Germinal center (tissue), 1 donor: Measurements from ENCODE around the gene LBX1.

Source experiments
- DNase-seq: peaks from one replicate; pipeline ENCODE4 v3.0.0; 2012; ENCODE audit warnings: mixed read lengths, low spot score

Gene LBX1

GRCh38 chr10:101244321-101245050 is 15.2 kb upstream of the LBX1 start:
- no peak for DNase-seq

DNA sequence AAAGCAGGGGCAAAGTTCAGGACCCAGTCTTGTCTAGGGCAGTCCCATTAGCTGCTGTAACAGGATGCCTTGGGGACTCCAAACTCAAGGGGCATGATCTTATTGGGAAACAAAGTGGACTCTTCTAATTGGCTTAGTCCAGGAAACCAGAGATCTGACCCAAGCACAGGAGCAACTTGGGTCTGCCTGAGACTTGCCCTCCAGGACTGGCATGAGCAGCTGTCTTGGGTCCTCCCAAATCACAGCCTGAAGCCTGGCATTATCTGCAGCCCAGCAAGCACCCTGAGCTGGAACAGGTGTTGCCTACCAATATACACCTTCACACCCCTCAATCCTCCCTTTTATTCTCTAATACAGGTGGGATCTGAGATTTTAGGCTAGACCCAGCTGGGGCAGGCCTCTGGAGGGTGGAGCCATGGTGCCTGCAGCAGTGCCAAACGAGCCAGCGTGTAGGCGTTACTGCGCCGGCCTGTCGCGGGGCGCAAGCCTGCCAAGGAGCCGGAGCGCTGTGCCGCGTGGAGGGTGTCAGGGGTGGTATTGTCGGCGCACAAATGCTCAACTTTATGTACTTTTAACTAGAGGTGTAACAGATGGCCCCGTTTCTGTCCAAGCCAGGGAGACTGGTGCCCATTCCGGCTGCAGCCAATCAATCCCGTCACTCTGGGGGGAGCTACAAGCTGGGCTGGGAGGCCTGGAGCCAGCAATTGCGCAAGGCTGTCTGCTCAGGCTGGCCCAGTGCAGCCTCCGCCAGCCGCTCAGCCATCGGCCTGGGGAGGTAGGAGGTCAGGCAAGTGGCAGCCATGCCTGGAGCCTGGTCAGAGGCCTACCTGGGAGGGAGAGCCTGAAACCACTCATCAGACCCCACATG is 12.8 kb upstream of the LBX1 start:
- DNase-seq = no peak

GRCh38 chr10:101238732-101239105 is 9.5 kb upstream of the LBX1 start:
- DNase-seq = no peak

DNA sequence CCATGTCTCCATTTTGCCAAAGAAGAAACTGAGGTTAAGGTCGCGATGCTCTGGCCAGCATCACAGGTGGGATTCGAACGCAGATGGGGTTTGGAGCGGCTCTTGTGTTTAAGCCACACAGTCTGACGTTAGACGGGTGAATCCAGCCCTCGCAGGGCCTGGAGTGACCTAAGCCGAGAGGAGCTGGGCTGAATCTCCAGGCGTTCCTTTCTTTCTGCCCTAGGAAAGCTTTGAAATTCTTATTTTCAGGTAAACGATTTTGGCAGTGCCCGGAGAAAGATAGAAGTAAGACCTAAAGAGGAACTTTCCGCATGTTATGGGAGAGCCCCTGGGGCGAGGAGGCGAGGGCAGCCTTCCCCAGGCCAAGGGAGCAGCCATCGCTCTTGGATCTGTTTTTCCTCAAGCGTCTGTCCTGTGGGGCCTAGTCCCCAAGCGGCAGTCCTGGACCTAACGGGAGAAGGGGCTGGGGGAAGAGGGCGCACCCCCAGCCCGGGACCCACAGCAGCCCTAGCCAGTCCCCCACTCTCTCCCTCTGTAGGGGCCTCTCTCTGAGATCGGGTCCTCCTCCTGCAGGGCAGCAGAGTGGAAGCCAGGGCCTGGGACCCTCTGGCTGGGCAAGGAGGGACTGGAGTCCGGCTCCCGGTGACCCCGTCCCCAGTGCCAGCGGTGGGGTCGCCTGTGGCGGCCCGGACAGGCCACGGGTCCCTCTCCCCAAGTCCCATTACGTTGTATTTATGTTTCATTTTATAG is 8.9 kb upstream of the LBX1 start:
- no peak for DNase-seq

DNA sequence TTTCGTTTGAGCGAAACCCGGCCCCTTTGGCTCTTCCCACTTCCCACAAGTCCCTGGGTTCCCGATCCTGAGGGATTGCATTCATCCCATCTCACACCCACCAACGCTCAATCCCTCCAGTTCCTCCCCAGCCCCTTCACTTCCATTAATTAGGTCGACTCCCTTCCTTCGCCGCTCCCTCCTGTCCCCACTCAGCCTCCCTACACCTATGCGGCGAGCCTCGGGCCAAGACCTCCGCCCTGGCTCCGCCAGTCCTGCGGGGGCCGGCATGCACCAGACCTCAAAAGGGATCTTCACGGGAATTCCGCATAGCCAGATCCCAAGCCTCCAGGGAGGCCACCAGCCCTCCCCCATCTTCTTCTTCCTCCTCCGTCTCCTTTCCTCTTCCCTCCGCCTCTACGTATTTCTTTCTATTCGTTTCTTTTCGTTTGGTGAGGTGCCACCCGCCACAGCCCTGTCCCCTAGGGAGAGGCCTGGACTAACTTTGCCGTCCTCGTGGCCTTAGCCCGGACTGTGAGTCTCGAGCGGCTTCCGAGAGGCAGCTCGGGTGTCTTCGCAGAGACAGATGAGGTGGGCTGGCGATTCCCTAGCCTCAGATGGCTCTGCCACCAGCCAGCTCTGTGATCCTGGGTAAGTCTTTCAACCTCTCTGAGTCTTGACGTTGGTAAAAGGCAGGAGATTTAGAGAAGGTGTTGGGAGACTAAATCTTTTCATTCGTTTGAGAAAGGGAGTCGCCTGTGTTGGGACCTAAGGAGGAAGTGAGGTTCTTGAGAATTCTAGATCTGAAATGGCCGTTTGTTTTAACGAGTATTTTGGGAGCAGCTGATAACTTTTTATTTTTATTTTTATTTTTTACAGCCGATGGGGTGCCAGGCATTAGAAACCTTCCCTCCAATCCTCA is 8.1 kb upstream of the LBX1 start:
- no peak for DNase-seq

GRCh38 chr10:101236376-101237080 is 7.3 kb upstream of the LBX1 start:
- no peak for DNase-seq

DNA sequence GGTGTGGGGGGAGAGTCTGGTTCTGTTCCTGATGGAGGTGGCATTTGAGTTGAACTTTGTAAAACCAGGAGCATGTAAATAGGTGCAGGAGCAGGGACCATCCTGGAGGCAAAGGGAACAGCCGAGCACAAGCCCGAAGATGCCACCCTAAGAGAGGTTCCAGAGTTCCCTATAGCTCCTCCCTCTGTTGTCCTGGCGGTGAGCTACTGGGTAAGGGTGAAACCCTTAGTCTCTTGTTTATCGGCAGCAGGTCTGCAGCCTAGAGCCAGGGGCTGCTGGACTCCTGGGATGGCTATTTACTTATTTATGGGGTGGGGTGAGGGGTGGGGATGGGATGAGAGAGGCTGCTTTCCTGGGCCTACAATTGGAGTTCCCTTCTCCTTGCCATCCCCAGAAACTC is 6.5 kb upstream of the LBX1 start:
- no peak for DNase-seq

DNA sequence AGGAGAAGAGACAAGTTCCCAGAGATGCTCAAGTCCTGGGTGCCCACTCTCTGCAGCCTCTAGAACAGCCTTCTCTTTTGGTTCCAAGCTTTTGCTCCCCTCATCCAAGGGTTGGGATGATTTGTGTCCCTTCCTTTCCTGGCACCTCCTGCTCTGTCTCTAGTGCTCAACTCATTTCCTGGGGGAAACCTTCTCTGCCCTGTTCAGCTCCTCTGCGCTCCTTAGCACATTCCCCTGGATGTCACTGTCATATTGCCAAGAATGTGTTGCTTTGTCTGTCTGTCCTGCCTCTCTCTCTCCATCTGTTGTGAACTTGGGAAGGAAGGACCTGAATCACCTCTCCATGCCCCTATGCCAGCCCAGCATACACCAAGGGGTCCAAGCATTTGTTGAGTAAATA is 5.1 kb upstream of the LBX1 start:
- no peak for DNase-seq

DNA sequence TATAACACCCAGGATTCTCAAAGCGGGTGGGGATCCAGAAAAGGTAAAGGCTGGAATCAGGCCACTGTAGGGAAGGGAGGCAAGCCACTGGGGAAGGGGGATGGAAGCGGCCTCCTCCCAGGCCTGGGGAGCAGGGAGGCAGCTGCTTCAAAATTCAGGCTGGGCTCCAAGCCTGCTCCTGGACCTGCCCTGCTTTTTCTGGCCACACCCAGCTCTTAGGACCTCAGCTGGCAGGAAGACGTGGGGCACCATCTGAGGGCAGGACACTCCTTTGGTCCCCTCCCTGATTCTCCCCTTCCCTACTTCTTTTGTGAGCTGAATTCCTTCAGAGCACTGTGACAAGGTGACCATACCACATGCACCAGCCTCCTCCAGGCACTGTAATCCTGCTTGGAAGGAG is 4.6 kb upstream of the LBX1 start:
- DNase-seq = no peak

DNA sequence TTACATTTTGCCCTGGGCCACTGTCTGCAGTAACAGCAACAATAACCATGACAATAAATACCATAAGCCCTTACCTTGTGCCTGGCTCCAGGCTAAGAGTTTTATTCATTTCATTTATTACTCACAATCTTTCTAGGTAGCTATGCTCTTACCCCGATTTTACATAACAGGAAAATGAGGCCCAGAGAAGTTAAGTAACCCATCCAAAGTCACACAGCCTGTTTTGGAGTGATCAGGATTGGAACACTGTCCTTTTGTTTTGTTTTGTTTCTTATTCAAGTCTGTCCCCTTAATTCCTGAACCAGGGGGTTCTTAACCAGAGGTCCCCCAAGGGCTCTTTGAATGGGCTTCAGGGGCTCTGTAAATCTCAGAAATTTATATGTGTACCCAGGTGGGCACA is 4.2 kb upstream of the LBX1 start:
- no peak for DNase-seq

DNA sequence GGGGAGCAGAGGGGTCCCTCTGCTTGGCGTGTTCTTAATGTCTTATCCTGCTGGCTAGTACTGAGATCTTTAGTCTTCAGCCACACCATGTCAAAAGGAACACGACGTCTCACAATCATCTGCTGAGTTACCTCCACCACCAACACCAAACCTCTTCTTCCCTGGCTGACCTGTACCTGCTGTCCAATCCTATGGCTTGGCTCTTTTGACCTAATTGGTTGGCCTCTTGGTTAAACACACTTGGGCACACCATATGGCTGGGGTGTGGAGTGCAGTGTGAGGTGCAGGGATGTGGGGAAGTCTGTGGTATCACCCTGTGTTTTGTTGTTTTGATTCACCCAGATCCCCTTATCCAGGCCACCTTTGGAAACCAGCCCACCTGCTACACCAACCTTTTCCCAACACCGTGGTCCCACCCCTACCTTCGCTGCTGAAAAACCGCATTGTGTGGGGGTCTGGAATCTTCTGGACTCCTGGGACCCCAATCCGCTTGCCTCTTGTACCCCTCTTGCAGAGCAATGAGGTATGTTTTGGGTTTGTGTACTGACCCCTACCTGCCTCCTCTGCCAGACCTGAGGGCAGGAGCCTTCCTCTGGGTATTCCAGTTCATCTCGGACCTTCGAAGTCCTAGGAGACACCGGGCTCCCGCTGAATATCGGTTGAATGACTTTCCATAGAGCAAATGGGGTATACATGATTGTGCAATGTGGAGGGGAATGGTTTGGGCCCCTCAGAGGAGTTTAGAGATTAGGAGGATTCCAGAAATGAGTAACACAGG is 2.8 kb upstream of the LBX1 start:
- no peak for DNase-seq

GRCh38 chr10:101231092-101231491 is 1.8 kb upstream of the LBX1 start:
- DNase-seq = no peak

- no peak for DNase-seq
Measured at GRCh38 chr10:101230183-101230917, 1.1 kb upstream of the LBX1 start.

DNA sequence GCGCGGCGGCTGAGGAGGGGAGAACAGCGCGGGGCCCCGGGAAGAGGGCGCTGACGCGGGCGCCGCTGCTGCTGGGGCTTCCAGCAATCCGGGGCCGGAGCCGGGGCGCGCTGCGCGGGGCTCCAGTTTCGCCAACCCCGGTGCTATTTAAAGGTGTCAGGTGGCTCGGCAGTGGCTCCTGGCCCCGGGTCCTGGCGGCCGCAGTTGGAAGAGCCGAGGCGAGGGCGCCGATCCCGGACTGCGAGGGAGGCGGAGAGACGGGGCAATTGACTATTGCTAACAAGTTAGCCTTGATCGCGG is 347 bp downstream of the LBX1 start:
- no peak for DNase-seq

- no peak for DNase-seq
Measured at GRCh38 chr10:101228153-101228965, 904 bp downstream of the LBX1 start.

DNA sequence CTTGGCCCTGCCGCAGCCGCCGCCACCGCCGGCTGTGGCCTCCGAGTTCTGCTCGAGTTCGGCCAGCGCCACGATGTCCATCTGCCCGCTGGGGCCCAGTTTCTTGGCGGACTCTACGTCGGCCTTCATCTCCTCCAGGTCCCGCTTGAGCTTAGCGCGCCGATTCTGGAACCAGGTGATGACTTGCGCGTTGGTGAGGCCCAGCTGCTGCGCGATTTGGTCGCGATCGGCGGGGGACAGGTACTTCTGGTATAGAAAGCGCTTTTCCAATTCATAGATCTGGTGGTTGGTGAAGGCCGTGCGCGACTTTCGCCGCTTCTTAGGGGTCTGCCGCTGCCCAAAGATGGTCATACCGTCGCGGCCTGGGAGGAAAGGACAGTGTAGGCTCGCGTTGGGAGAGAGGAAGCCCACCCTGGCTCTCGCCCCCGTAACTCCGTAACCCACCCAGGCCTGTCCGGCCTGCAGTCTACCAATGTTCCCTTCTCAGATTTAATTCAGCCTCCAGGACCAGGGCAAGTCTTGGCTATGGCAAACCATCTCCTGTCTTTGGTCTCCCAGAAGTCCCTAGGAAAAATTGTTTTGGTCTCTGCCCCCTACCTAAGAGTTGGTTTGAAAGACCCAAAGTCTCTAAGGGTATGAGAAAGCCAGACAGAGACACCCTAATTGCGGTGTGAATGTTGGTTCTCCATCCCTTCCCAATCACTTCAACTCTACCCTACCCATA is 1.7 kb downstream of the LBX1 start:
- DNase-seq = no peak

DNA sequence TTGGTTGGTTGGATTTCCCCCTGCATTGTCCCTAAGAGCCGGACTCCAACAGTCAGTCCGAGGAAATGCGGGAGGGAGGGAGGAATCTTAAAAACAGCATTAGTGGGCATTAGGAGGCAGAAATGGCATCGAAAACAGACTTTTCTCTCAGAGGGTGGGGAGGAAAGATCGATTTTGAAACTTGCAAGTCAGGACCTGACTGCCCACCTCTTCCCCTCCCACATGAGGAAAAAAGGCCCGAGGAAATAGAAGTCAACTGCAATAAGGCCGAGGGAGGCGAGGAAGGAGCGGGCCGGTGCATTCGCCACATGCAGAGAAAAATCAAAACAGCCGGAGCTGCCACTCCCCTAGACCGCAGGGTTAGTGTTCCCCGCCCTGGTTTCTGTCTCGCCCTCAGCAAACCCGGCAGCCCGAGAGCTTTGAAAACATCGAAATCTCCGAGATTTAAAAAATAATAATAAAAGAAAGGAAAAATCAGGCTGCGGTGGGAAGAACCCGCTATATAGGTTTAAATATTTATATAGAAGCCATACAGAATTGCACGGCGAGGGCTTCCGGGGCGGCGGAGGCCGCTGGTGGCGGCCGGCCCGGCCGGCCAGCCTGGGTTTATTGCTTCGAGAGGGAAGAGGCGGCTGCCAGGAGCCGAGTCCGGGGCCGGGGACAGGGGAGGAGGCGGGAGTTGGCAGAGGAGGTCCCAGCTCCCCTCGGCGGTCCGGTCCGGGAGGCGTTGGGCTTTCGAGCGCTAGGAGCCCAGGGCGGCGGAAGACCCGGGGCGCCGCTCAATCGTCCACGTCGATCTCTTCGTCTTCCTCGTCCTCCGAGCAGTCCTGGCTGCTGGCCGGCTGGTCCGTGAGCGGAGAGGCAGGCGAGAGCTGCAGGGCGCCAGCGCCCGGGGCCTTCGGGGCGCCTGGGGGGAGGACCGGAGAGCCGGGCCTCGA is 2.5 kb downstream of the LBX1 start:
- no peak for DNase-seq
